MV-4-11 (cell line): ENCODE results near the gene FCN2.
"Not testable (repeated sequence)": the region's sequence is repeated elsewhere in the genome, so short reads cannot be mapped to it uniquely, and the experiment has no call there.

Source experiments
- DNase-seq: peaks from one replicate; lab custom pipeline; 2025; lab: John Stamatoyannopoulos, UW

The FCN2 gene

GRCh38 chr9:134847752-134848432 lies 32.7 kb upstream of the FCN2 start:
- DNase-seq, result no peak

- DNase-seq, result no peak
Measured at GRCh38 chr9:134848504-134848903, 32.1 kb upstream of the FCN2 start.

GRCh38 chr9:134850611-134851010 lies 30.0 kb upstream of the FCN2 start:
- no peak for DNase-seq

GRCh38 chr9:134851020-134851419 lies 29.6 kb upstream of the FCN2 start:
- no peak for DNase-seq

GRCh38 chr9:134852906-134853654 lies 27.5 kb upstream of the FCN2 start:
- DNase-seq, result no peak

GRCh38 chr9:134853893-134854292 lies 26.7 kb upstream of the FCN2 start:
- DNase-seq, result no peak

- no peak for DNase-seq
Measured at GRCh38 chr9:134854541-134854981, 26.0 kb upstream of the FCN2 start.

- no peak for DNase-seq
Measured at GRCh38 chr9:134855231-134855899, 25.2 kb upstream of the FCN2 start.

GRCh38 chr9:134855900-134856377 lies 24.7 kb upstream of the FCN2 start:
- DNase-seq, result no peak

- not testable (repeated sequence) for DNase-seq
Measured at GRCh38 chr9:134857451-134857850, 23.2 kb upstream of the FCN2 start.

GRCh38 chr9:134858051-134858841 lies 22.4 kb upstream of the FCN2 start:
- DNase-seq, result no peak

GRCh38 chr9:134860510-134860909 lies 20.1 kb upstream of the FCN2 start:
- no peak for DNase-seq

GRCh38 chr9:134861595-134862334 lies 18.8 kb upstream of the FCN2 start:
- DNase-seq, result no peak

GRCh38 chr9:134863306-134863902 lies 17.2 kb upstream of the FCN2 start:
- DNase-seq, result no peak

GRCh38 chr9:134863941-134864820 lies 16.4 kb upstream of the FCN2 start:
- DNase-seq, result no peak

- no peak for DNase-seq
Measured at GRCh38 chr9:134864821-134865190, 15.8 kb upstream of the FCN2 start.

GRCh38 chr9:134867917-134868750 lies 12.5 kb upstream of the FCN2 start:
- no peak for DNase-seq

- no peak for DNase-seq
Measured at GRCh38 chr9:134868751-134869553, 11.7 kb upstream of the FCN2 start.
